Neural cell (in vitro differentiated cells): ENCODE results near the gene BNC2.

Experiments used
- CTCF ChIP-seq: fragments of 450-650 bp; IDR thresholded peaks from 2 replicates; pipeline ENCODE4 v1.5.1; 2014; ENCODE audit warnings: antibody characterized with exemption, mild to moderate bottlenecking, moderate library complexity; ENCODE audit not compliant: poor library complexity, severe bottlenecking
- EP300 ChIP-seq: fragments of 450-650 bp; conservative IDR thresholded peaks from 2 replicates; pipeline ENCODE4 v1.6.1; 2014; ENCODE audit warnings: antibody characterized with exemption, mild to moderate bottlenecking, moderate library complexity; ENCODE audit not compliant: poor library complexity, severe bottlenecking
- EZH2 ChIP-seq: fragments of 200-600, 300-800 bp; shearing (Covaris generic), sonication (generic); IDR thresholded peaks from 2 replicates; pipeline ENCODE4 v1.6.1; 2014; ENCODE audit warnings: antibody characterized with exemption, low read length, borderline replicate concordance, mild to moderate bottlenecking; ENCODE audit not compliant: insufficient read depth, poor library complexity, severe bottlenecking
- POLR2AphosphoS5 ChIP-seq: IDR thresholded peaks from 2 replicates; pipeline ENCODE4 v1.6.1; 2012
- RAD21 ChIP-seq: fragments of 450-650 bp; conservative IDR thresholded peaks from 2 replicates; pipeline ENCODE4 v1.6.1; 2014; ENCODE audit warnings: antibody characterized with exemption, mild to moderate bottlenecking, moderate library complexity
- REST ChIP-seq: IDR thresholded peaks from 2 replicates; pipeline ENCODE4 v1.6.1; 2012; ENCODE audit warnings: borderline replicate concordance
- TAF1 ChIP-seq: IDR thresholded peaks from 2 replicates; pipeline ENCODE4 v1.6.1; 2012; ENCODE audit warnings: low read depth

- TF ChIP-seq CTCF: no peak
- TF ChIP-seq REST: no peak
- TF ChIP-seq EZH2: no peak
- no peak for TF ChIP-seq RAD21
- TF ChIP-seq TAF1: no peak
- TF ChIP-seq POLR2AphosphoS5: no peak
- TF ChIP-seq EP300: no peak
Measured at GRCh38 chr9:16744394-16744793, 126.1 kb downstream of the BNC2 start.
